H9 (cell line): ENCODE data around the gene SMAD7. TPM values are rescaled to one million over a fixed set of nuclear protein-coding genes. Genes with fewer than 3 reads are reported as not detected.

ENCODE experiments used
- DNase-seq: peaks from one replicate; pipeline ENCODE4 v3.0.0-alpha.2; 2017
- H2AFZ ChIP-seq: one replicate; pipeline ENCODE4 v1.6.1; 2013; ENCODE audit warnings: mild to moderate bottlenecking, low read length, control low read depth, moderate library complexity
- H2AK5ac ChIP-seq: 2 replicates; pipeline ENCODE4 v1.6.1; 2013; ENCODE audit warnings: low read length, control low read depth, mixed read lengths; ENCODE audit not compliant: insufficient read length
- H2BK120ac ChIP-seq: one replicate; pipeline ENCODE4 v1.6.1; 2013; ENCODE audit warnings: low read depth, mild to moderate bottlenecking, low read length, control low read depth, inconsistent platforms; ENCODE audit not compliant: poor library complexity, severe bottlenecking
- H2BK12ac ChIP-seq: 2 replicates; pipeline ENCODE4 v1.6.1; 2013; ENCODE audit warnings: low read length, control low read depth, mixed read lengths, low read depth; ENCODE audit not compliant: insufficient read length
- H2BK15ac ChIP-seq: 2 replicates; pipeline ENCODE4 v1.6.1; 2013; ENCODE audit warnings: low read depth, low read length, control low read depth
- H2BK20ac ChIP-seq: one replicate; pipeline ENCODE4 v1.6.1; 2013; ENCODE audit warnings: low read depth, mild to moderate bottlenecking, low read length, control low read depth, inconsistent platforms; ENCODE audit not compliant: poor library complexity, severe bottlenecking
- H2BK5ac ChIP-seq: 2 replicates; pipeline ENCODE4 v1.6.1; 2013; ENCODE audit warnings: low read length, control low read depth, mixed read lengths; ENCODE audit not compliant: insufficient read length
- H3K14ac ChIP-seq: 2 replicates; pipeline ENCODE4 v1.6.1; 2013; ENCODE audit warnings: low read length, control low read depth; ENCODE audit not compliant: insufficient read depth
- H3K18ac ChIP-seq: 2 replicates; pipeline ENCODE4 v1.6.1; 2013; ENCODE audit warnings: low read depth, mild to moderate bottlenecking, mixed read lengths, low read length, control low read depth; ENCODE audit not compliant: insufficient read length
- H3K23ac ChIP-seq: 2 replicates; pipeline ENCODE4 v1.6.1; 2013; ENCODE audit warnings: low read length, control low read depth, mixed read lengths, low read depth; ENCODE audit not compliant: insufficient read length
- H3K23me2 ChIP-seq: 2 replicates; pipeline ENCODE4 v1.6.1; 2013; ENCODE audit warnings: low read depth, mild to moderate bottlenecking, mixed read lengths, low read length, control low read depth; ENCODE audit not compliant: insufficient read length, poor library complexity, severe bottlenecking
- H3K27ac ChIP-seq: 2 replicates; pipeline ENCODE4 v1.5.1; 2013; ENCODE audit warnings: low read length, control low read depth, mixed read lengths, low read depth; ENCODE audit not compliant: insufficient read length
- H3K27me3 ChIP-seq: 2 replicates; pipeline ENCODE4 v1.6.1; 2013; ENCODE audit warnings: low read length, control low read depth, inconsistent platforms; ENCODE audit not compliant: insufficient read depth
- H3K4ac ChIP-seq: 2 replicates; pipeline ENCODE4 v1.6.1; 2013; ENCODE audit warnings: low read depth, mild to moderate bottlenecking, control low read depth, inconsistent platforms, low read length, moderate library complexity
- H3K4me1 ChIP-seq: 2 replicates; pipeline ENCODE4 v1.6.1; 2013; ENCODE audit warnings: low read length, control low read depth, inconsistent platforms; ENCODE audit not compliant: insufficient read depth
- H3K4me2 ChIP-seq: 2 replicates; pipeline ENCODE4 v1.6.1; 2013; ENCODE audit warnings: low read length, control low read depth, mixed read lengths; ENCODE audit not compliant: insufficient read length, insufficient read depth
- H3K56ac ChIP-seq: 2 replicates; pipeline ENCODE4 v1.6.1; 2013; ENCODE audit warnings: low read depth, mild to moderate bottlenecking, mixed read lengths, low read length, control low read depth; ENCODE audit not compliant: insufficient read length
- H3K79me1 ChIP-seq: 2 replicates; pipeline ENCODE4 v1.6.1; 2013; ENCODE audit warnings: low read depth, mild to moderate bottlenecking, moderate library complexity, low read length, control low read depth, inconsistent platforms; ENCODE audit not compliant: insufficient read depth, poor library complexity, severe bottlenecking
- H3K79me2 ChIP-seq: 2 replicates; pipeline ENCODE4 v1.6.1; 2013; ENCODE audit warnings: low read length, control low read depth, inconsistent platforms; ENCODE audit not compliant: insufficient read depth
- H3K9ac ChIP-seq: 2 replicates; pipeline ENCODE4 v1.6.1; 2013; ENCODE audit warnings: low read length, control low read depth, mixed read lengths; ENCODE audit not compliant: insufficient read length; ENCODE audit errors: extremely low read depth
- H3K9me3 ChIP-seq: one replicate; pipeline ENCODE4 v1.6.1; 2013; ENCODE audit warnings: low read depth, low read length, inconsistent platforms; ENCODE audit not compliant: control insufficient read depth
- H3T11ph ChIP-seq: one replicate; pipeline ENCODE4 v1.6.1; 2013; ENCODE audit warnings: mild to moderate bottlenecking, low read length, control low read depth, inconsistent platforms
- H4K20me1 ChIP-seq: one replicate; pipeline ENCODE4 v1.6.1; 2013; ENCODE audit not compliant: control insufficient read depth, insufficient read length, insufficient read depth
- H4K5ac ChIP-seq: 2 replicates; pipeline ENCODE4 v1.6.1; 2013; ENCODE audit warnings: low read depth, mild to moderate bottlenecking, mixed read lengths, low read length, control low read depth; ENCODE audit not compliant: insufficient read length
- H4K8ac ChIP-seq: replicated peaks from 2 replicates; pipeline ENCODE4 v1.6.1; 2013; ENCODE audit warnings: low read length, control low read depth, mixed read lengths, low read depth; ENCODE audit not compliant: insufficient read length
- H4K91ac ChIP-seq: 2 replicates; pipeline ENCODE4 v1.6.1; 2013; ENCODE audit warnings: low read depth, mild to moderate bottlenecking, moderate library complexity, mixed read lengths, low read length, control low read depth; ENCODE audit not compliant: insufficient read length
- H3K27ac Mint-ChIP-seq, 3 experiments: 2 replicates in 2 of 3; 3 replicates in 1 of 3; pipeline ENCODE4 v1.8.0; 2020 to 2021; ENCODE audit warnings: mixed read lengths in 3 of 3, mild to moderate bottlenecking in 1 of 3, moderate library complexity in 1 of 3
- H3K27me3 Mint-ChIP-seq: 2 replicates; pipeline ENCODE4 v1.8.0; 2021; ENCODE audit warnings: low read depth, mild to moderate bottlenecking, moderate library complexity, mixed read lengths
- H3K36me3 Mint-ChIP-seq, 3 experiments: 2 replicates in 2 of 3; 3 replicates in 1 of 3; pipeline ENCODE4 v1.8.0; 2020 to 2021; ENCODE audit warnings: low read depth in 3 of 3, mixed read lengths in 3 of 3; ENCODE audit not compliant: insufficient read depth in 1 of 3
- H3K4me1 Mint-ChIP-seq, 2 experiments: 2 replicates each; pipeline ENCODE4 v1.8.0; 2020; ENCODE audit warnings: mixed read lengths in 2 of 2
- H3K4me3 Mint-ChIP-seq, 2 experiments: 2 replicates in 1 of 2; 3 replicates in 1 of 2; pipeline ENCODE4 v1.8.0; 2020 to 2021; ENCODE audit warnings: mild to moderate bottlenecking in 2 of 2, mixed read lengths in 2 of 2, moderate library complexity in 1 of 2
- H3K9me3 Mint-ChIP-seq, 2 experiments: 2 replicates in 1 of 2; 3 replicates in 1 of 2; pipeline ENCODE4 v1.8.0; 2020; ENCODE audit warnings: mild to moderate bottlenecking in 2 of 2, mixed read lengths in 2 of 2, moderate library complexity in 1 of 2
- total RNA-seq: library from RNA; stranded (reverse); gene quantifications from 2 replicates; pipeline ENCODE4 v1.2.1, GENCODE V29; 2021
- TF ChIP-seq, protein P1 (sequence below): fragments of 200-600 bp; sonication (generic); conservative IDR thresholded peaks from 3 replicates; pipeline ENCODE4 v1.8.0; 2021; ENCODE audit warnings: antibody characterized with exemption, mild to moderate bottlenecking

Gene SMAD7
- total RNA-seq, 1 experiment from 2014 or later = 27.7 TPM

DNA sequence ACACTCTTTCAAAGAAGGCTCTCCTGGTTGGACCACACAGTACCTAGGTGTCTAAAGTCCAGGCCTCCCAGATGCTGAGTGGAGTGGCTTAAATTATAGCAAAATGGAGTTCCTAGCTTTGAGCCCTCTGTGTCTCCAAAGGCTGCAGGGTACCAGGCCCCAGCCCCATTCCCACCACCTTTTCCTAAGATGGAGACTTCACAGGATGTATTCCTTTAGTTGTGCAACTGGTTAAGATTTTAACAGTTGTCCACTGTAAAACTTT, 4.9 kb downstream of the SMAD7 start:
- Histone ChIP-seq H2BK15ac (no peak overlapping the region), H3K18ac (no peak overlapping the region), H3K4me1 (peaks cover 12% of the 10 kb centered on the region; the same call in 1 of the 2 replicates), H4K91ac (no peak overlapping the region), H3K79me1 (peaks cover 6% of the 10 kb centered on the region), H2AK5ac (no peak overlapping the region), H3K4ac (no peak overlapping the region), H2BK12ac (no peak overlapping the region), H3K9ac (no peak overlapping the region), H2BK5ac (no peak overlapping the region), H3K4me2 (no peak overlapping the region), H2AFZ (no peak overlapping the region), H4K5ac (no peak overlapping the region), H3K9me3 (no peaks in the 10 kb centered on the region), H3K56ac (no peak overlapping the region), H3K23me2 (peaks cover 17% of the 10 kb centered on the region), H4K20me1 (no peaks in the 10 kb centered on the region), H4K8ac (no peak overlapping the region), H3K27me3 (no peaks in the 10 kb centered on the region), H3K14ac (no peak overlapping the region), H2BK120ac (no peak overlapping the region), H3K23ac (no peak overlapping the region), H3K79me2 (peaks cover 87% of the 10 kb centered on the region), H2BK20ac (no peak overlapping the region), H3K27ac (no peak overlapping the region), H3T11ph (no peak overlapping the region)
- peaks cover 8% of the 10 kb centered on the region for H3K27me3 Mint-ChIP-seq
- peaks cover 0 to 2% of the 10 kb centered on the region in 2 experiments; a peak in 1 of 5 replicates for H3K9me3 Mint-ChIP-seq
- H3K36me3 Mint-ChIP-seq = peaks cover 51 to 83% (median 60%) of the 10 kb centered on the region in 3 experiments
- H3K4me1 Mint-ChIP-seq = peaks cover 74 to 81% of the 10 kb centered on the region in 2 experiments
- TF ChIP-seq, protein P1, sequence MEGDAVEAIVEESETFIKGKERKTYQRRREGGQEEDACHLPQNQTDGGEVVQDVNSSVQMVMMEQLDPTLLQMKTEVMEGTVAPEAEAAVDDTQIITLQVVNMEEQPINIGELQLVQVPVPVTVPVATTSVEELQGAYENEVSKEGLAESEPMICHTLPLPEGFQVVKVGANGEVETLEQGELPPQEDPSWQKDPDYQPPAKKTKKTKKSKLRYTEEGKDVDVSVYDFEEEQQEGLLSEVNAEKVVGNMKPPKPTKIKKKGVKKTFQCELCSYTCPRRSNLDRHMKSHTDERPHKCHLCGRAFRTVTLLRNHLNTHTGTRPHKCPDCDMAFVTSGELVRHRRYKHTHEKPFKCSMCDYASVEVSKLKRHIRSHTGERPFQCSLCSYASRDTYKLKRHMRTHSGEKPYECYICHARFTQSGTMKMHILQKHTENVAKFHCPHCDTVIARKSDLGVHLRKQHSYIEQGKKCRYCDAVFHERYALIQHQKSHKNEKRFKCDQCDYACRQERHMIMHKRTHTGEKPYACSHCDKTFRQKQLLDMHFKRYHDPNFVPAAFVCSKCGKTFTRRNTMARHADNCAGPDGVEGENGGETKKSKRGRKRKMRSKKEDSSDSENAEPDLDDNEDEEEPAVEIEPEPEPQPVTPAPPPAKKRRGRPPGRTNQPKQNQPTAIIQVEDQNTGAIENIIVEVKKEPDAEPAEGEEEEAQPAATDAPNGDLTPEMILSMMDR = no peak
- peak overlapping the region; percentile 96 to 100 for H3K4me3 Mint-ChIP-seq
- no peak overlapping the region for H3K27ac Mint-ChIP-seq
- no peak for DNase-seq
